ENCODE data around the gene BAZ1A.
A peak's percentile ranks its signal among the peaks of the same experiment; 100 is the strongest.

Gene BAZ1A

GRCh38 chr14:34781242-34781641, 93.9 kb downstream of the BAZ1A start:
- Histone ChIP-seq H3K27me3 (no peaks in the 10 kb centered on the region), H3K36me3 (peaks cover 77% of the 10 kb centered on the region), H3K27ac (peak overlapping the region; percentile 48), H3K4me3 (ENCODE audit: low read depth in 1 of 2, low read length in 1 of 2) (no peak overlapping the region), H3K4me1 (ENCODE audit: control insufficient read depth in 1 of 2, insufficient read depth in 1 of 2, low read depth in 1 of 2, low read length in 1 of 2) (peaks cover 6 to 10% of the 10 kb centered on the region in 2 experiments), H3K9me3 (no peaks in the 10 kb centered on the region)
- no peak for TF ChIP-seq CTCF (IDR thresholded peaks at IDR 0.05)

- Histone ChIP-seq H3K27ac (peak overlapping the region; percentile 48), H3K36me3 (peaks cover 83% of the 10 kb centered on the region), H3K4me1 (ENCODE audit: control insufficient read depth in 1 of 2, insufficient read depth in 1 of 2, low read depth in 1 of 2, low read length in 1 of 2) (peaks cover 2 to 4% of the 10 kb centered on the region in 2 experiments), H3K27me3 (no peaks in the 10 kb centered on the region), H3K4me3 (ENCODE audit: low read depth in 1 of 2, low read length in 1 of 2) (no peak overlapping the region), H3K9me3 (no peaks in the 10 kb centered on the region)
- no peak for TF ChIP-seq CTCF (IDR thresholded peaks at IDR 0.05)
Measured at GRCh38 chr14:34780646-34781045, 94.5 kb downstream of the BAZ1A start.

GRCh38 chr14:34778744-34779143, 96.4 kb downstream of the BAZ1A start:
- no peak overlapping the region for H3K27ac ChIP-seq
- no peaks in the 10 kb centered on the region for H3K4me1 ChIP-seq (ENCODE audit: control insufficient read depth in 1 of 2, insufficient read depth in 1 of 2, low read depth in 1 of 2, low read length in 1 of 2)
- peaks cover 89% of the 10 kb centered on the region for H3K36me3 ChIP-seq
- H3K4me3 ChIP-seq (ENCODE audit: low read depth in 1 of 2, low read length in 1 of 2): no peak overlapping the region
- H3K9me3 ChIP-seq: no peaks in the 10 kb centered on the region
- TF ChIP-seq CTCF (IDR thresholded peaks at IDR 0.05): no peak
- H3K27me3 ChIP-seq: no peaks in the 10 kb centered on the region

- Histone ChIP-seq H3K9me3 (no peaks in the 10 kb centered on the region), H3K4me3 (ENCODE audit: low read depth in 1 of 2, low read length in 1 of 2) (no peak overlapping the region)
- no peak for TF ChIP-seq CTCF (IDR thresholded peaks at IDR 0.05)
Measured at GRCh38 chr14:34776611-34777010, 98.5 kb downstream of the BAZ1A start.

GRCh38 chr14:34775922-34776321, 99.2 kb downstream of the BAZ1A start:
- TF ChIP-seq CTCF (IDR thresholded peaks at IDR 0.05): no peak
- Histone ChIP-seq H3K36me3 (peaks cover 92% of the 10 kb centered on the region), H3K4me3 (ENCODE audit: low read depth in 1 of 2, low read length in 1 of 2) (no peak overlapping the region)

More at GRCh38 chr14:34776611-34777010, 98.5 kb downstream of the BAZ1A start:
- H3K27ac ChIP-seq: peak overlapping the region; percentile 31
- H3K4me1 ChIP-seq (ENCODE audit: control insufficient read depth in 1 of 2, insufficient read depth in 1 of 2, low read depth in 1 of 2, low read length in 1 of 2): no peaks in the 10 kb centered on the region
- H3K36me3 ChIP-seq: peaks cover 92% of the 10 kb centered on the region
- no peaks in the 10 kb centered on the region for H3K27me3 ChIP-seq

GRCh38 chr14:34775342-34775741, 99.8 kb downstream of the BAZ1A start:
- Histone ChIP-seq H3K27me3 (no peaks in the 10 kb centered on the region), H3K27ac (no peak overlapping the region), H3K4me3 (ENCODE audit: low read depth in 1 of 2, low read length in 1 of 2) (no peak overlapping the region), H3K4me1 (ENCODE audit: control insufficient read depth in 1 of 2, insufficient read depth in 1 of 2, low read depth in 1 of 2, low read length in 1 of 2) (no peaks in the 10 kb centered on the region), H3K36me3 (peaks cover 94% of the 10 kb centered on the region), H3K9me3 (no peaks in the 10 kb centered on the region)
- TF ChIP-seq CTCF (IDR thresholded peaks at IDR 0.05): no peak

More at GRCh38 chr14:34775922-34776321, 99.2 kb downstream of the BAZ1A start:
- Histone ChIP-seq H3K27ac (peak overlapping the region; percentile 31), H3K4me1 (ENCODE audit: control insufficient read depth in 1 of 2, insufficient read depth in 1 of 2, low read depth in 1 of 2, low read length in 1 of 2) (no peaks in the 10 kb centered on the region), H3K9me3 (no peaks in the 10 kb centered on the region), H3K27me3 (no peaks in the 10 kb centered on the region)

Measured in neutrophil (primary cell).